Bone marrow (tissue), 2 donors: Measurements from ENCODE around the gene APLF.
A peak's percentile ranks its signal among the peaks of the same experiment; 100 is the strongest.
"Not testable (repeated sequence)": the region's sequence is repeated elsewhere in the genome, so short reads cannot be mapped to it uniquely, and the experiment has no call there.

Experiments
- DNase-seq, 2 donors: peaks; one replicate each; lab custom pipeline; 2025; lab: John Stamatoyannopoulos, UW

Gene APLF

GRCh38 chr2:68529156-68529555 lies 61.8 kb downstream of the APLF start:
- not testable (repeated sequence) for DNase-seq

- DNase-seq: not testable (repeated sequence)
Measured at GRCh38 chr2:68529651-68530050, 62.3 kb downstream of the APLF start.

GRCh38 chr2:68536000-68536399 lies 68.6 kb downstream of the APLF start:
- peak in 1 of 2 donors; percentile 64 for DNase-seq

GRCh38 chr2:68537011-68537410 lies 69.6 kb downstream of the APLF start:
- peak in 1 of 2 donors; percentile 36 for DNase-seq

GRCh38 chr2:68537809-68538208 lies 70.4 kb downstream of the APLF start:
- DNase-seq: no peak

- no peak for DNase-seq
Measured at GRCh38 chr2:68544811-68545210, 77.4 kb downstream of the APLF start.

- no peak for DNase-seq
Measured at GRCh38 chr2:68548396-68548795, 81.0 kb downstream of the APLF start.

GRCh38 chr2:68553098-68553497 lies 85.7 kb downstream of the APLF start:
- no peak for DNase-seq

GRCh38 chr2:68555425-68556206 lies 88.2 kb downstream of the APLF start:
- DNase-seq: not testable (repeated sequence)

- DNase-seq: no peak
Measured at GRCh38 chr2:68556381-68556780, 89.0 kb downstream of the APLF start.

- DNase-seq: no peak
Measured at GRCh38 chr2:68558576-68558975, 91.2 kb downstream of the APLF start.

- DNase-seq: no peak
Measured at GRCh38 chr2:68559692-68560091, 92.3 kb downstream of the APLF start.

GRCh38 chr2:68560545-68560944 lies 93.2 kb downstream of the APLF start:
- DNase-seq: no peak

- no peak for DNase-seq
Measured at GRCh38 chr2:68561372-68561771, 94.0 kb downstream of the APLF start.

- no peak for DNase-seq
Measured at GRCh38 chr2:68562934-68563333, 95.5 kb downstream of the APLF start.

GRCh38 chr2:68564426-68564825 lies 97.0 kb downstream of the APLF start:
- DNase-seq: no peak

- no peak for DNase-seq
Measured at GRCh38 chr2:68565273-68565672, 97.9 kb downstream of the APLF start.

- no peak for DNase-seq
Measured at GRCh38 chr2:68565858-68566257, 98.5 kb downstream of the APLF start.

- no peak for DNase-seq
Measured at GRCh38 chr2:68566362-68566761, 99.0 kb downstream of the APLF start.

GRCh38 chr2:68568116-68568515 lies 100.7 kb downstream of the APLF start:
- DNase-seq: no peak

- DNase-seq: no peak
Measured at GRCh38 chr2:68569604-68570003, 102.2 kb downstream of the APLF start.

- DNase-seq: not testable (repeated sequence)
Measured at GRCh38 chr2:68570434-68570833, 103.0 kb downstream of the APLF start.

- no peak for DNase-seq
Measured at GRCh38 chr2:68574202-68574791, 106.9 kb downstream of the APLF start.

GRCh38 chr2:68577183-68577582 lies 109.8 kb downstream of the APLF start:
- no peak for DNase-seq
